GM23338 (cell line): ENCODE results near the gene GRAMD1A. TPM values are rescaled to one million over a fixed set of nuclear protein-coding genes. Genes with fewer than 3 reads are reported as not detected.

ENCODE experiments used
- ATAC-seq: fragments of 200-7000 bp; cut with Tn5 transposase; 3 replicates; pipeline ENCODE4 v1.9.1; 2020
- DNase-seq: peaks from one replicate; pipeline ENCODE4 v3.0.0-alpha.2; 2015; ENCODE audit warnings: low spot score
- H2AFZ ChIP-seq: fragments of 200-600 bp; sonication (generic); 2 replicates; pipeline ENCODE4 v1.8.0; 2016; ENCODE audit warnings: antibody characterized with exemption, mild to moderate bottlenecking, moderate library complexity
- H3F3A ChIP-seq: fragments of 200-600 bp; sonication (generic); replicated peaks from 2 replicates; pipeline ENCODE4 v1.8.0; 2017; ENCODE audit warnings: antibody characterized with exemption, mixed run types, low read depth
- H3K27ac ChIP-seq: fragments of 200-600 bp; sonication (generic); 2 replicates; pipeline ENCODE4 v1.6.1; 2016; ENCODE audit warnings: low read depth
- H3K27me3 ChIP-seq: fragments of 200-600 bp; sonication (generic); 2 replicates; pipeline ENCODE4 v1.8.0; 2016; ENCODE audit warnings: mild to moderate bottlenecking, mixed run types, moderate library complexity; ENCODE audit not compliant: insufficient read depth
- H3K36me3 ChIP-seq: fragments of 200-600 bp; sonication (generic); 2 replicates; pipeline ENCODE4 v1.8.0; 2016; ENCODE audit warnings: mild to moderate bottlenecking; ENCODE audit not compliant: insufficient read depth
- H3K4me1 ChIP-seq: fragments of 200-600 bp; sonication (generic); 2 replicates; pipeline ENCODE4 v1.8.0; 2016; ENCODE audit warnings: mild to moderate bottlenecking, moderate library complexity; ENCODE audit not compliant: insufficient read depth
- H3K4me2 ChIP-seq: fragments of 200-600 bp; sonication (generic); 2 replicates; pipeline ENCODE4 v1.7.1; 2017; ENCODE audit warnings: mixed run types
- H3K4me3 ChIP-seq: fragments of 200-600 bp; sonication (generic); 2 replicates; pipeline ENCODE4 v1.6.1; 2016; ENCODE audit warnings: mixed run types
- H3K79me2 ChIP-seq: fragments of 200-600 bp; sonication (generic); replicated peaks from 2 replicates; pipeline ENCODE4 v1.8.0; 2017; ENCODE audit warnings: mild to moderate bottlenecking; ENCODE audit not compliant: insufficient read depth
- H3K9me2 ChIP-seq: fragments of 200-600 bp; sonication (generic); 2 replicates; pipeline ENCODE4 v1.8.0; 2017; ENCODE audit not compliant: insufficient read depth
- H4K20me1 ChIP-seq: fragments of 200-600 bp; sonication (generic); replicated peaks from 2 replicates; pipeline ENCODE4 v1.8.0; 2017; ENCODE audit warnings: mild to moderate bottlenecking; ENCODE audit not compliant: insufficient read depth
- H3K27ac Mint-ChIP-seq: 2 replicates; pipeline ENCODE4 v1.8.0; 2020; ENCODE audit warnings: inconsistent platforms, mild to moderate bottlenecking, moderate library complexity, mixed read lengths
- H3K27me3 Mint-ChIP-seq: 3 replicates; pipeline ENCODE4 v1.8.0; 2022; ENCODE audit warnings: low read depth, mild to moderate bottlenecking, moderate library complexity, mixed read lengths, inconsistent platforms; ENCODE audit not compliant: insufficient read depth, poor library complexity
- H3K36me3 Mint-ChIP-seq: 3 replicates; pipeline ENCODE4 v1.8.0; 2021; ENCODE audit warnings: low read depth, mild to moderate bottlenecking, inconsistent platforms, moderate library complexity, mixed read lengths
- H3K4me1 Mint-ChIP-seq: 3 replicates; pipeline ENCODE4 v1.8.0; 2020; ENCODE audit warnings: mild to moderate bottlenecking, inconsistent platforms, mixed read lengths
- H3K4me3 Mint-ChIP-seq: 3 replicates; pipeline ENCODE4 v1.8.0; 2021; ENCODE audit warnings: moderate library complexity, mild to moderate bottlenecking, inconsistent platforms, mixed read lengths
- H3K9me3 Mint-ChIP-seq: 3 replicates; pipeline ENCODE4 v1.8.0; 2020; ENCODE audit warnings: moderate library complexity, mild to moderate bottlenecking, inconsistent platforms, mixed read lengths
- CREB1 ChIP-seq: fragments of 250-450 bp; sonication (Bioruptor Pico); IDR thresholded peaks from 2 replicates; pipeline ENCODE4 v1.5.0; 2020; ENCODE audit warnings: low read depth, mild to moderate bottlenecking, moderate library complexity
- EZH2phosphoT487 ChIP-seq: fragments of 200-600 bp; sonication (generic); IDR thresholded peaks from one replicate; pipeline ENCODE4 v1.8.1; 2018; ENCODE audit warnings: antibody characterized with exemption; ENCODE audit not compliant: unreplicated experiment
- POLR2AphosphoS5 ChIP-seq: IDR thresholded peaks from 2 replicates; pipeline ENCODE4 v1.6.1; 2016; ENCODE audit warnings: antibody characterized with exemption, low read depth
- ZNF114 ChIP-seq: fragments of 250-450 bp; sonication (Bioruptor Pico); IDR thresholded peaks from 2 replicates; pipeline ENCODE4 v1.5.0; 2020; ENCODE audit warnings: mild to moderate bottlenecking, moderate library complexity
- ZNF331 ChIP-seq: fragments of 250-450 bp; sonication (Bioruptor Pico); IDR thresholded peaks from 2 replicates; pipeline ENCODE4 v1.5.0; 2020; ENCODE audit warnings: low read depth, mild to moderate bottlenecking, moderate library complexity
- polyA plus RNA-seq: library from polyadenylated mRNA; unstranded; fragments of >200 nt; fragmentation: Nextera tagmentation; extraction: Ambion mirVana; gene quantifications from 2 replicates; pipeline ENCODE4 v1.2.1, GENCODE V29; 2016
- total RNA-seq: library from RNA; depleted of rRNA; stranded (reverse); fragments of >200 nt; shearing (Covaris generic); gene quantifications from 2 replicates; pipeline ENCODE4 v1.2.3, GENCODE V29; 2014
- TF ChIP-seq, protein P1 (sequence below): IDR thresholded peaks from one replicate; pipeline ENCODE4 v1.6.1; 2018; ENCODE audit warnings: antibody characterized with exemption; ENCODE audit not compliant: unreplicated experiment
- TF ChIP-seq, protein P2 (sequence below): IDR thresholded peaks from 2 replicates; pipeline ENCODE4 v1.6.1; 2016; ENCODE audit warnings: antibody characterized with exemption
- TF ChIP-seq, protein P3 (sequence below), 2 experiments: fragments of 200-600 bp in 1 of 2; sonication (generic) in 1 of 2; conservative IDR thresholded peaks; 2 replicates each; pipeline versions ENCODE4 v1.5.1 to v1.6.1; 2016 to 2017; ENCODE audit warnings: antibody characterized with exemption in 2 of 2, low read depth in 2 of 2, mild to moderate bottlenecking in 2 of 2, moderate library complexity in 1 of 2

The GRAMD1A gene
- total and polyA plus RNA-seq, 2 experiments from 2014 or later, result 122 to 174 TPM

DNA sequence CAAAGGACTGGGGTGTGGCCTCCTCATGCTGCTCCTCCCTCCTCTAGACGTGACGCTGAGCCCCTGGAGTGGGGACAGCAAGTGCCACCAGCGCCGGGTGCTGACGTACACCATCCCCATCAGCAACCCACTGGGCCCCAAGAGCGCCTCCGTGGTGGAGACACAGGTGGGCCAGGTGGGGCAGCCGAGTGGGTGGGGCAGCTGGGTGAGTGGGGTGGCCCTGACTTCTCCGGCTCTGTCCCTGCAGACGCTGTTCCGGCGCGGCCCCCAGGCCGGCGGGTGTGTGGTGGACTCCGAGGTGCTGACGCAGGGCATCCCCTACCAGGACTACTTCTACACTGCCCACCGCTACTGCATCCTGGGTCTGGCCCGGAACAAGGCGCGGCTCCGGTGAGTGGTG is 19.0 kb downstream of the GRAMD1A start:
- Histone ChIP-seq H3K27me3 (no peaks in the 10 kb centered on the region), H3K4me1 (no peaks in the 10 kb centered on the region), H3K4me2 (no peak overlapping the region), H2AFZ (no peak overlapping the region), H3K9me2 (no peaks in the 10 kb centered on the region), H3K36me3 (peaks cover 70% of the 10 kb centered on the region), H4K20me1 (peaks cover 12% of the 10 kb centered on the region), H3K4me3 (no peak overlapping the region), H3K79me2 (no peaks in the 10 kb centered on the region), H3K27ac (no peak overlapping the region), H3F3A (peaks cover 15% of the 10 kb centered on the region)
- peaks cover 88% of the 10 kb centered on the region for H3K36me3 Mint-ChIP-seq
- H3K9me3 Mint-ChIP-seq, result no peaks in the 10 kb centered on the region; the same call in 2 of the 3 replicates
- H3K4me3 Mint-ChIP-seq, result no peak overlapping the region
- H3K27ac Mint-ChIP-seq, result no peak overlapping the region
- peaks cover 10% of the 10 kb centered on the region for H3K27me3 Mint-ChIP-seq
- TF ChIP-seq, protein P1, sequence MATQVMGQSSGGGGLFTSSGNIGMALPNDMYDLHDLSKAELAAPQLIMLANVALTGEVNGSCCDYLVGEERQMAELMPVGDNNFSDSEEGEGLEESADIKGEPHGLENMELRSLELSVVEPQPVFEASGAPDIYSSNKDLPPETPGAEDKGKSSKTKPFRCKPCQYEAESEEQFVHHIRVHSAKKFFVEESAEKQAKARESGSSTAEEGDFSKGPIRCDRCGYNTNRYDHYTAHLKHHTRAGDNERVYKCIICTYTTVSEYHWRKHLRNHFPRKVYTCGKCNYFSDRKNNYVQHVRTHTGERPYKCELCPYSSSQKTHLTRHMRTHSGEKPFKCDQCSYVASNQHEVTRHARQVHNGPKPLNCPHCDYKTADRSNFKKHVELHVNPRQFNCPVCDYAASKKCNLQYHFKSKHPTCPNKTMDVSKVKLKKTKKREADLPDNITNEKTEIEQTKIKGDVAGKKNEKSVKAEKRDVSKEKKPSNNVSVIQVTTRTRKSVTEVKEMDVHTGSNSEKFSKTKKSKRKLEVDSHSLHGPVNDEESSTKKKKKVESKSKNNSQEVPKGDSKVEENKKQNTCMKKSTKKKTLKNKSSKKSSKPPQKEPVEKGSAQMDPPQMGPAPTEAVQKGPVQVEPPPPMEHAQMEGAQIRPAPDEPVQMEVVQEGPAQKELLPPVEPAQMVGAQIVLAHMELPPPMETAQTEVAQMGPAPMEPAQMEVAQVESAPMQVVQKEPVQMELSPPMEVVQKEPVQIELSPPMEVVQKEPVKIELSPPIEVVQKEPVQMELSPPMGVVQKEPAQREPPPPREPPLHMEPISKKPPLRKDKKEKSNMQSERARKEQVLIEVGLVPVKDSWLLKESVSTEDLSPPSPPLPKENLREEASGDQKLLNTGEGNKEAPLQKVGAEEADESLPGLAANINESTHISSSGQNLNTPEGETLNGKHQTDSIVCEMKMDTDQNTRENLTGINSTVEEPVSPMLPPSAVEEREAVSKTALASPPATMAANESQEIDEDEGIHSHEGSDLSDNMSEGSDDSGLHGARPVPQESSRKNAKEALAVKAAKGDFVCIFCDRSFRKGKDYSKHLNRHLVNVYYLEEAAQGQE, result no peak
- TF ChIP-seq, protein P2, sequence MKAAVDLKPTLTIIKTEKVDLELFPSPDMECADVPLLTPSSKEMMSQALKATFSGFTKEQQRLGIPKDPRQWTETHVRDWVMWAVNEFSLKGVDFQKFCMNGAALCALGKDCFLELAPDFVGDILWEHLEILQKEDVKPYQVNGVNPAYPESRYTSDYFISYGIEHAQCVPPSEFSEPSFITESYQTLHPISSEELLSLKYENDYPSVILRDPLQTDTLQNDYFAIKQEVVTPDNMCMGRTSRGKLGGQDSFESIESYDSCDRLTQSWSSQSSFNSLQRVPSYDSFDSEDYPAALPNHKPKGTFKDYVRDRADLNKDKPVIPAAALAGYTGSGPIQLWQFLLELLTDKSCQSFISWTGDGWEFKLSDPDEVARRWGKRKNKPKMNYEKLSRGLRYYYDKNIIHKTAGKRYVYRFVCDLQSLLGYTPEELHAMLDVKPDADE, result no peak
- no peak for TF ChIP-seq ZNF114 (CRISPR knock-in tag)
- TF ChIP-seq ZNF331 (CRISPR knock-in tag), result no peak
- TF ChIP-seq CREB1 (CRISPR knock-in tag), result no peak
- no peak for DNase-seq
- no peak for ATAC-seq
- H3K4me1 Mint-ChIP-seq, result no peaks in the 10 kb centered on the region

DNA sequence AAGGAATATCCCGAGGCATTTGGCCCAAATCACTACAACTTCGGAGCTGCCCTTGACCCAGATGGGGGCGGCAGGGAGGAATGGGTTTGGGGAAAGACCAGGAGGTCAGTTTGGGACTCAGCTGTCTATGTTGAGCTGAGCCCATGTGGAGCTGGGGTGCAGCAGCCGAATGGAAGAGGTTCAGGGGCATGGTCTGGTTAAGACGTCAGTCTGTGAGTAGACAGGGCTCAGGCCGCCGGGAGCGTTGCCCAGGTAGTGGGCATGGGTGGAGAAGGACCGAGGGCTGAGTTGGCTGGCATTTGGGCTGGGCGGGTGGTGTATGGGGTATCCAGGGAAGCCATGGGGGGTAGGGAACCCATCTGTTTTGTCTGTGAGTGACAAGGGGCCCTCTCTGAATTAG is 20.9 kb downstream of the GRAMD1A start:
- DNase-seq (no peak), ATAC-seq (no peak)
- Histone ChIP-seq H3K4me1 (no peaks in the 10 kb centered on the region), H3F3A (peaks cover 18% of the 10 kb centered on the region), H3K4me3 (no peak overlapping the region), H3K36me3 (peaks cover 62% of the 10 kb centered on the region), H2AFZ (no peak overlapping the region), H3K9me2 (no peaks in the 10 kb centered on the region), H3K4me2 (no peak overlapping the region), H3K27me3 (no peaks in the 10 kb centered on the region), H3K79me2 (no peaks in the 10 kb centered on the region), H4K20me1 (peaks cover 8% of the 10 kb centered on the region; the same call in 1 of the 2 replicates), H3K27ac (no peak overlapping the region)
- Mint-ChIP-seq H3K27ac (no peak overlapping the region), H3K4me3 (no peak overlapping the region; the same call in 2 of the 3 replicates), H3K36me3 (peaks cover 88% of the 10 kb centered on the region), H3K9me3 (no peaks in the 10 kb centered on the region; the same call in 2 of the 3 replicates), H3K4me1 (no peaks in the 10 kb centered on the region), H3K27me3 (peaks cover 5% of the 10 kb centered on the region)
- TF ChIP-seq, protein P3, sequence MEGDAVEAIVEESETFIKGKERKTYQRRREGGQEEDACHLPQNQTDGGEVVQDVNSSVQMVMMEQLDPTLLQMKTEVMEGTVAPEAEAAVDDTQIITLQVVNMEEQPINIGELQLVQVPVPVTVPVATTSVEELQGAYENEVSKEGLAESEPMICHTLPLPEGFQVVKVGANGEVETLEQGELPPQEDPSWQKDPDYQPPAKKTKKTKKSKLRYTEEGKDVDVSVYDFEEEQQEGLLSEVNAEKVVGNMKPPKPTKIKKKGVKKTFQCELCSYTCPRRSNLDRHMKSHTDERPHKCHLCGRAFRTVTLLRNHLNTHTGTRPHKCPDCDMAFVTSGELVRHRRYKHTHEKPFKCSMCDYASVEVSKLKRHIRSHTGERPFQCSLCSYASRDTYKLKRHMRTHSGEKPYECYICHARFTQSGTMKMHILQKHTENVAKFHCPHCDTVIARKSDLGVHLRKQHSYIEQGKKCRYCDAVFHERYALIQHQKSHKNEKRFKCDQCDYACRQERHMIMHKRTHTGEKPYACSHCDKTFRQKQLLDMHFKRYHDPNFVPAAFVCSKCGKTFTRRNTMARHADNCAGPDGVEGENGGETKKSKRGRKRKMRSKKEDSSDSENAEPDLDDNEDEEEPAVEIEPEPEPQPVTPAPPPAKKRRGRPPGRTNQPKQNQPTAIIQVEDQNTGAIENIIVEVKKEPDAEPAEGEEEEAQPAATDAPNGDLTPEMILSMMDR (conservative IDR thresholded peaks at IDR 0.05; ENCODE audit: low read depth in 2 of 2), result no peak
- no peak for TF ChIP-seq POLR2AphosphoS5
- TF ChIP-seq CREB1 (CRISPR knock-in tag), result no peak
- TF ChIP-seq ZNF114 (CRISPR knock-in tag), result no peak
- TF ChIP-seq EZH2phosphoT487, result no peak
